Heart right ventricle (tissue), 16 donors: Measurements from ENCODE around the gene ZC3H7A. TPM values are rescaled to one million over a fixed set of nuclear protein-coding genes. Genes with fewer than 3 reads are reported as not detected.

Experiments
- ATAC-seq, 8 donors: fragments of 200-7000 bp; cut with Tn5 transposase; one replicate each; pipeline ENCODE4 v1.9.1; 2020; ENCODE audit warnings: mild to moderate bottlenecking in 8 of 8, moderate library complexity in 8 of 8, moderate number of reproducible peaks in 1 of 8
- DNase-seq, 2 donors: peaks; one replicate each; pipeline ENCODE4 v3.0.0-alpha.2; 2020
- H3K27ac ChIP-seq, 10 donors: fragments of 200-600 bp; sonication (generic) in 2 of 10; one replicate each; pipeline versions ENCODE4 v1.5.0 to v1.8.0; 2020 to 2022; ENCODE audit warnings: mild to moderate bottlenecking in 3 of 10
- H3K27me3 ChIP-seq, 7 donors: fragments of 200-600 bp; one replicate each; pipeline ENCODE4 v1.8.0; 2021 to 2022; ENCODE audit warnings: mild to moderate bottlenecking in 2 of 7
- H3K36me3 ChIP-seq, 9 donors: fragments of 200-600 bp; sonication (generic) in 1 of 9; one replicate each; pipeline versions ENCODE4 v1.5.0 to v1.8.0; 2020 to 2022; ENCODE audit warnings: mild to moderate bottlenecking in 2 of 9
- H3K4me1 ChIP-seq, 9 donors: fragments of 200-600 bp; sonication (generic) in 1 of 9; one replicate each; pipeline versions ENCODE4 v1.5.0 to v1.8.0; 2020 to 2022; ENCODE audit warnings: mild to moderate bottlenecking in 4 of 9
- H3K4me3 ChIP-seq, 10 donors: fragments of 200-600 bp; sonication (generic) in 2 of 10; one replicate each; pipeline versions ENCODE4 v1.5.0 to v1.8.0; 2020 to 2022; ENCODE audit warnings: mild to moderate bottlenecking in 7 of 10, moderate library complexity in 2 of 10
- H3K9me3 ChIP-seq, 11 donors: fragments of 200-600 bp in 10 of 11; sonication (generic) in 2 of 11; one replicate each; pipeline versions ENCODE4 v1.5.0 to v1.8.0; 2013 to 2022; ENCODE audit warnings: mild to moderate bottlenecking in 2 of 11, control low read depth in 1 of 11, moderate library complexity in 1 of 11
- WGBS, 2 donors: extraction: QIAGEN DNeasy Blood & Tissue Kit; methylation state at CpG; one replicate each; pipeline ENCODE4 v1.1.7; 2013; ENCODE audit warnings: inconsistent platforms in 1 of 2; 5-methylcytosine and 5-hydroxymethylcytosine counted together
- intact Hi-C, 10 donors: fragments of 100-400 bp; cut with DNase I; formaldehyde crosslinking; loops; one replicate each; pipeline versions ENCODE4 v1.11.1 to v1.14.2; 2022
- polyA plus RNA-seq, 2 donors: library from polyadenylated mRNA; stranded (reverse); fragments of 200-250 nt; gene quantifications; one replicate each; pipeline ENCODE4 v1.2.3, GENCODE V29; 2013
- total RNA-seq, 10 donors: library from RNA; stranded (reverse); fragmentation: NEBNext Ultra II Directional in 3 of 10; extraction: Animal tissue kit (Norgen Biotek cat#: 25700) in 3 of 10; gene quantifications; one replicate each; pipeline versions ENCODE4 v1.2.1 to v1.2.4, GENCODE V29; 2021 to 2023
- TF ChIP-seq, protein P1 (sequence below), 9 donors: fragments of 200-600 bp; sonication (generic) in 2 of 9; IDR thresholded peaks; one replicate each; pipeline versions ENCODE4 v1.5.0 to v1.8.0; 2021 to 2022; ENCODE audit warnings: antibody characterized with exemption in 9 of 9, mild to moderate bottlenecking in 5 of 9, moderate library complexity in 1 of 9
- donor health status: Arrhythmogenic right ventricular cardiomyopathy.
- donor health status: ischemic (EF 13 %, LVEDD 7.1; RV severe dilation, severe dysfunction).
- donor health status: healthy with polysubstance abuse.
- donor health status: DM: no; HTN: yes; CAD: no.
- donor health status: DM: no; HTN: no; CAD: no.
- donor health status: ischemic (EF 25% LVEDD 6.9; RV normal size, moderate dysfunction).
- donor health status: ischemic (EF 25% LVEDD 5.7; RV mildly dilated, moderate dysfunction).
- donor health status: healthy.
- donor health status: DM: yes; HTN: yes; CAD: no.
- donor health status: Ischemic cardiomyopathy.
- donor health status: ischemic (EF 35%, LVEDD 5.7; RV mildly dilated, moderate dysfunction).
- donor health status: nonischemic (EF 11% LVEDD 7.7; RV severe dilation, severe dysfunction).
- donor health status: DM: yes; HTN: yes; CAD: no.
- donor health status: PGD.
- donor health status: ischemic (EF 29% LVEDD 5.4; RV normal size, mild dysfunction).
- donor health status: nonischemic (EF 23%, LVEDD 6.1; RV moderate dilation, normal function).

ZC3H7A gene
- total and polyA plus RNA-seq, 12 donors, result 15.2 to 36.1 (median 30.3) TPM

GRCh38 chr16:11750056-11750455, 47.0 kb downstream of the ZC3H7A start:
- Histone ChIP-seq H3K36me3 (peaks cover 2 to 79% (median 46%) of the 10 kb centered on the region in 9 donors), H3K4me3 (no peak overlapping the region), H3K27me3 (no peaks in the 10 kb centered on the region), H3K4me1 (no peaks in the 10 kb centered on the region), H3K9me3 (no peaks in the 10 kb centered on the region), H3K27ac (no peak overlapping the region)
- WGBS, 2 donors, result 81 to 92% methylated on average over 7 of the region's 7 CpGs
- TF ChIP-seq, protein P1, sequence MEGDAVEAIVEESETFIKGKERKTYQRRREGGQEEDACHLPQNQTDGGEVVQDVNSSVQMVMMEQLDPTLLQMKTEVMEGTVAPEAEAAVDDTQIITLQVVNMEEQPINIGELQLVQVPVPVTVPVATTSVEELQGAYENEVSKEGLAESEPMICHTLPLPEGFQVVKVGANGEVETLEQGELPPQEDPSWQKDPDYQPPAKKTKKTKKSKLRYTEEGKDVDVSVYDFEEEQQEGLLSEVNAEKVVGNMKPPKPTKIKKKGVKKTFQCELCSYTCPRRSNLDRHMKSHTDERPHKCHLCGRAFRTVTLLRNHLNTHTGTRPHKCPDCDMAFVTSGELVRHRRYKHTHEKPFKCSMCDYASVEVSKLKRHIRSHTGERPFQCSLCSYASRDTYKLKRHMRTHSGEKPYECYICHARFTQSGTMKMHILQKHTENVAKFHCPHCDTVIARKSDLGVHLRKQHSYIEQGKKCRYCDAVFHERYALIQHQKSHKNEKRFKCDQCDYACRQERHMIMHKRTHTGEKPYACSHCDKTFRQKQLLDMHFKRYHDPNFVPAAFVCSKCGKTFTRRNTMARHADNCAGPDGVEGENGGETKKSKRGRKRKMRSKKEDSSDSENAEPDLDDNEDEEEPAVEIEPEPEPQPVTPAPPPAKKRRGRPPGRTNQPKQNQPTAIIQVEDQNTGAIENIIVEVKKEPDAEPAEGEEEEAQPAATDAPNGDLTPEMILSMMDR (IDR thresholded peaks at IDR 0.05), result no peak
- intact Hi-C loops, result loop anchor here in 1 of 10 donors (10.0 kb wide), 1 partner anchor 95 kb away; no protein-coding TSS in a partner anchor
- no peak for DNase-seq
- no peak for ATAC-seq

DNA sequence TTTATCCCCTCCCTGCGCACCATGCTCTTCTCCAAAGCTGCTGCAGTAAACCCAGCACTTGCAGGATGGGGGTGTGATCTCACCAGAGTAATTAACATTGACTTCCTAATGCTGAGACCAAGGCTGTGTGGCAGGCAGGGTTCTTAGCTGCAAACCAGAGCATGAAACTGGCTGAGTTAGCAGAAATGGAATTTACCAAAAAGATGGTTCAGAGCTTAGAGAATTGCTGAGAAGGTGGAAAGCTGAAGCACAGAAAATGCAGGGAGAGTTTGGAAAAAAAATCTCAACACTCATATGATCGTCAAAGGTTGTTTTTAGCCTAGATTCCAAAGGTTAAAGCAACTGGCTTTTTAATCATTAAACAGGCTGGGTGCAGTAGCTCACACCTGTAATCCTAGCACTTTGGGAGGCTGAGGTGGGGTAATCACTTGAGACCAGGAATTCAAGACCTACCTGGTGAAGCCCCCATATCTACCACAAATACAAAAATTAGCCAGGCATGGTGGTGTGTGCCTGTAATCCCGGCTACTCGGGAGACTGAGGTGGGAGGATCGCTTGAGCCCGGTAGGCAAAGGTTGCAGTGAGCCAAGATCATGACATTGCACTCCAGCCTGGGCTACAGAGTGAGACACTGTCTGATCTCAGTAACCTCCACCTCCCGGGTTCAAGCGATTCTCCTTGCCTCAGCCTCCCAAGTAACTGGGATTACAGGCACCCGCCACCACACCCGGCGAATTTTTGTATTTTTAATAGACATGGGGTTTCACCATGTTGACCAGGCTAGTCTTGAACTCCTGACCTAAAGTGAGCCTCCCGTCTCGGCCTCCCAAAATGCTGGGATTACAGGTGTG, 48.4 kb downstream of the ZC3H7A start:
- 94 to 95% methylated on average over 13 of the region's 13 CpGs for WGBS, 2 donors
- ATAC-seq (no peak), DNase-seq (no peak)
- Histone ChIP-seq H3K9me3 (no peaks in the 10 kb centered on the region), H3K36me3 (peaks cover 2 to 64% (median 32%) of the 10 kb centered on the region in 9 donors), H3K4me1 (peaks cover 0 to 9% (median under 1%) of the 10 kb centered on the region in 9 donors), H3K4me3 (no peak overlapping the region), H3K27ac (no peak overlapping the region), H3K27me3 (no peaks in the 10 kb centered on the region)
- TF ChIP-seq, protein P1 (IDR thresholded peaks at IDR 0.05), result no peak
- intact Hi-C loops, result loop anchor here in 2 of 10 donors (5.0 to 10.0 kb wide), 2 partner anchors 39 to 46 kb away; partner anchors contain the start of gene ZC3H7A (in 1 of the 2)

DNA sequence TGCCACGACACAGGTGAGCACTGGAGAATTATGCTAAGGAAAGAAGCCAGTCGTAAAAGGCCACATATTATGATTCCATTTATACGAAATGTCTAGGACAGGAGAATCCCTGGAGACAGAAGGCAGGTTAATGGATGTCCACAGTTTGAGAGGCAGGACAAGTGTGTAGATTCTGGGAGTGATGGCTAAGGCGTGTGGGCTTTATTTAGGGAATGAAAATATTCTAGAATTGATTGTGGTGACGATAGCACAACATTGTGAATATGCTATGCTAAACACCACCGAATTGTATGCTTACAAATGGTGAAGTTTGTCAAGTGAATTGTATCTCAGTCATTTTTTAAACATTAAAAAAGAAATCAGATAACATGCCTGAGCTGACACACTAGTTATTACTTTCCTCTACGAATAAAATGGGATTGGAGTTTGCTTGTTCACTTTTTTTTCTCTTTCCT, 49.1 kb downstream of the ZC3H7A start:
- 88 to 92% methylated on average over 7 of the region's 7 CpGs for WGBS, 2 donors
- intact Hi-C loops, result loop anchor here in 2 of 10 donors (5.0 to 10.0 kb wide), 2 partner anchors 39 to 47 kb away; partner anchors contain the start of gene ZC3H7A (in 1 of the 2)
- Histone ChIP-seq H3K4me3 (no peak overlapping the region), H3K4me1 (peaks cover 0 to 15% (median 6%) of the 10 kb centered on the region in 9 donors), H3K9me3 (no peaks in the 10 kb centered on the region), H3K27ac (no peak overlapping the region), H3K27me3 (no peaks in the 10 kb centered on the region), H3K36me3 (peaks cover 0 to 58% (median 26%) of the 10 kb centered on the region in 9 donors)
- TF ChIP-seq, protein P1 (IDR thresholded peaks at IDR 0.05), result no peak
- no peak for DNase-seq
- no peak for ATAC-seq

DNA sequence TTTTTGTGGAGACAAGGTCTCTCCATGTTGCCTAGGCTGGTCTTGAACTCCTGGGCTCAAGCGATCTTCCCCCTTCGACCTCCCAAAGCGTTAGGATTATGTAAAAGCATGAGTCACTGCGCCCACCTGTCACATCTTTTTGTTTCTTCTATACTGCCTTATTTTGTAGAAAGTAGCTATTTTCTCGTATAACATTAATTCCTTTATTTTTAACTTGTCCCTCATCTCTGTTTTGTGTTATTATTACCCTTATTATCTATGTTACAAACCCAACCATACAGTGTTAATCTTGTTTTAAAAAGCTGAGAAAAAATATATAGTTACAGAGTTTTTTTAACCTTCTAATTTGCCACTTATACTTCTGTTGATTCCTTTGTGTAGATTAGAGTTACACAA, 53.0 kb downstream of the ZC3H7A start:
- Histone ChIP-seq H3K36me3 (peaks cover 0 to 19% (median 1%) of the 10 kb centered on the region in 9 donors), H3K4me1 (peaks cover 0 to 44% (median 32%) of the 10 kb centered on the region in 9 donors), H3K27ac (peak overlapping the region in 3 of 10 donors; percentile 91 to 99 (median 98)), H3K9me3 (no peaks in the 10 kb centered on the region), H3K4me3 (peak overlapping the region in 1 of 10 donors; percentile 97), H3K27me3 (no peaks in the 10 kb centered on the region)
- intact Hi-C loops, result loop anchor here in 4 of 10 donors (5.0 to 10.0 kb wide), 3 partner anchors 48 to 53 kb away; partner anchors contain the start of gene ZC3H7A (in 3 of the 4)
- no peak for DNase-seq
- TF ChIP-seq, protein P1 (IDR thresholded peaks at IDR 0.05), result no peak
- 93 to 96% methylated on average over 5 of the region's 5 CpGs for WGBS, 2 donors
- no peak for ATAC-seq
